ENCODE results near the gene KANK2.
"Not testable (repeated sequence)": the region's sequence is repeated elsewhere in the genome, so short reads cannot be mapped to it uniquely, and the experiment has no call there.

KANK2 gene

DNA sequence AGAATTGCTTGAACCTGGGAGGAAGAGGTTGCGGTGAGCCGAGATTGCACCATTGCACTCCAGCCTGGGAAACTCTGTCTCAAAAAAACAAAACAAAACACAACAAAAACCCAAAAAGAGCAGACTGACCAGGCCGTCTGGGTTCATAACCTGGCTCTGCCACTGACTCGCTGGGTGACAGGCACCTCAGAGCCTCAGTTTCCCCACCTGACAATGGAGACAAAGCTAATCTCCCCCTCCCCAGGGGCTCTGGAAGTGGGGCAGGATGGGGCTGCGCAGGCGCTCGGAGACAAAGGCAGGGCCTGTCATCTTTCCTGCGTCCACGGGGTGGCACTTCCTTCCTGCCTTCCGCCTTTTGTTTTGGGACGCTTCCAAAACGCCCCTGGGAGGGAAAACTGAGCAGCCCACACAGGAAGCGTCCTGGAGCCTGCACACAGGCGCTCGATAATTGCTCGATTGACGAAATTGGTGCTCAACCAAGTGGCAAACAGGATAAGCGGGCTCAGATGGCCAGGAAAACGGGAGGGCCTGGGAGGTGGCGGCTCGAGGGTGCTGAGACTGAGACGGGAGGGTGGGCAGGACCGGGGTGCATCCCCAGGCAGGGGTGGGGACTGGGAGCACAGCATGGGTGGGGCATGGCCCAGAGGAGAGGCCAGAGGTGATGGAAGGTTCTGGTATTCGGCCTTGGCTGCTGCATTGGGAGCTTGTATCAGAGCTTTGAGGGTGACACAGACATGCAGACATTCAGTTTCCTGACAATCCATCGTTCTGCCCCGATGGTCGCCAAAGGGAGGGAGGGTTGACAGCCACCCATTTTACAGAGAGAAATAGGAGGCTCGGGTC lies 59.6 kb downstream of the KANK2 start:
- DNase-seq, result peak; percentile 44

DNA sequence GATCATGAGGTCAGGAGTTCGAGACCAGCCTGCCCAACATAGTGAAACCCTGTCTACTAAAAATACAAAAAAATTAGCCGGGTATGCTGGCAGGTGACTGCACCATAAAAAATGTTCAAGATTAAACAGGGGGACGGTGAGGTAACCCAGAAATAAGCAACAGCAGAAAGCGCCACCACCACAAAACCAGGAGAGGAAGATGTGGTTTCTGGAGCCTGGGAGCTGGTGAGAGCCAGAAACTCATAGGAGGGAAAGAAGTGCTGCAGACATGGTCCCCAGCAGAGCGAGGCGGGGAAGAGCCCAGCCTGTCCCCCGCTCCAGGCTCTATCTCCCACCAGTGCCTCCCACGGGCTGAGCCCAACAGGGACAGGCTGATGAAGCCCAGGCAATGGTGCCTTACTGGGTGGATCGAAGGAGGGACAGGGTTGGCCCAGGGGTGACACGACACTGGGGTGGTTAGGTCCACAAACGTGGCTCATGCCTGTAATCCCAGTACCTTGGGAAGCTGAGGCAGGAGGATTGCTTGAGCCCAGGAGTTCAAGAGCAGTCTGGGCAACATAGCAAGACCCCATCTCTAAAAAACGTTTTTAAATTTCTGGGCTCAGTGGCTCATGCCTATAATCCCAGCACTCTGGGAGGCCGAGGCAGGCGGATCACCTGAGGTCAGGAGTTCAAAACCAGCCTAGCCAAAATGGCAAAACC lies 60.8 kb downstream of the KANK2 start:
- no peak for DNase-seq

DNA sequence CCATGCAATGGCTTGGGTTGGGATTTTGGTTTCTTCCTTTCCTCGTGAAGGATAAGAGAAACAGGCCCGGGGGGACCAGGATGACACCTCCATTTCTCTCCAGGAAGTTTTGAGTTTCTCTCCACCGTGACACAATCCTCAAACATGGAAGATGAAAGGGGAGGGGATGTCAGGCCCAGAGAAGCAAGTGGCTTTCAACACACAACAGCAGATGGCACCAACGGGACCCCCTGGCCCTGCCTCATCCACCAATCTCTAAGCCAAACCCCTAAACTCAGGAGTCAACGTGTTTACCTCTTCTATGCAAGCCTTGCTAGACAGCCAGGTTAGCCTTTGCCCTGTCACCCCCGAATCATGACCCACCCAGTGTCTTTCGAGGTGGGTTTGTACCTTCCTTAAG lies 65.9 kb downstream of the KANK2 start:
- no peak for DNase-seq

DNA sequence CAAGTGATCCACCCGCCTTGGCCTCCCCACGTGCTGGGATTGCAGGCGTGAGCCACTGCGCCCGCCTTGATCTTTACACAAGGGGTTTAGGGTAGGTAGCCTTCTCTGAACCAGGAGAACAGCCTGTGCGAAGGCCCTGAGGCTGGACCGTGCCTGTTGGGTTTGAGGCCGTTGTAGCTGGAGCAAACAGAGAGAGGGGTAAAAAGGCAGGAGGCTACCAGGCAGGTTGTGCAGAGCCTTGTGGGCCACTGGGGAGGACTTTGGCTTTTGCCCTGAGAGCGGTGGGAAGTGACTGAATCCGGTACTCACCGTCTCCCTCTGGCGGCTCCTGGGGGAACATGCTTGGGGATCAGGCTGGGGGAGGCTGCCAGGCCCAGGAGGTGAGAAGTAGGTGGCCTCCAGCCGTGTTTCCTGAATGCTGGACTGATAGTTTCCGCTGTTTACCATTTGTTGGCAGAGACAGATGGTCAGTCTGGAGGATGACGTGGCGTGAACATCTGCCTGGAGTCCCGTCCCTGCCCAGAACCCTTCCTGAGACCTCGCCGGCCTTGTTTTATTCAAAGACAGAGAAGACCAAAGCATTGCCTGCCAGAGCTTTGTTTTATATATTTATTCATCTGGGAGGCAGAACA lies 66.4 kb downstream of the KANK2 start:
- DNase-seq, result peak; percentile 65

DNA sequence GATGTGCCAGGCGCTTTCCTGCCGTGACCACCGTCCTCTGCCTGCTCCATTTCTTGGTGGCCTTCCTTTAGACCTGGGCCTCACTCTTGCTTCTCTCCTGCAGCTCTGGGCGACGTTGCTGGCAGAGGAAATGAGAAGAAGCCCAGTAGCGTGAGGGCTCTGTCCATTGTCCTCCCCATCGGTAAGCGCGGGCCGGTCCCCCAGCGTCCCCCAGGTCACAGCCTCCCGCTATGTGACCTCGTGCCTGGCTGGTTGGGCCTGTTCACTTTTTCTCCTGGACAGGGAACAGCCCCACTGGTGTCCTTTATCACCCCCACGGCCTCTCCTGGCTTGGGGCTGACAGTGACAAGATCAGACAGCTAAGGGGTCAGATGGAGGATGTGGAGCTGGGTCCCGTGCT lies 69.4 kb downstream of the KANK2 start:
- DNase-seq, result no peak

DNA sequence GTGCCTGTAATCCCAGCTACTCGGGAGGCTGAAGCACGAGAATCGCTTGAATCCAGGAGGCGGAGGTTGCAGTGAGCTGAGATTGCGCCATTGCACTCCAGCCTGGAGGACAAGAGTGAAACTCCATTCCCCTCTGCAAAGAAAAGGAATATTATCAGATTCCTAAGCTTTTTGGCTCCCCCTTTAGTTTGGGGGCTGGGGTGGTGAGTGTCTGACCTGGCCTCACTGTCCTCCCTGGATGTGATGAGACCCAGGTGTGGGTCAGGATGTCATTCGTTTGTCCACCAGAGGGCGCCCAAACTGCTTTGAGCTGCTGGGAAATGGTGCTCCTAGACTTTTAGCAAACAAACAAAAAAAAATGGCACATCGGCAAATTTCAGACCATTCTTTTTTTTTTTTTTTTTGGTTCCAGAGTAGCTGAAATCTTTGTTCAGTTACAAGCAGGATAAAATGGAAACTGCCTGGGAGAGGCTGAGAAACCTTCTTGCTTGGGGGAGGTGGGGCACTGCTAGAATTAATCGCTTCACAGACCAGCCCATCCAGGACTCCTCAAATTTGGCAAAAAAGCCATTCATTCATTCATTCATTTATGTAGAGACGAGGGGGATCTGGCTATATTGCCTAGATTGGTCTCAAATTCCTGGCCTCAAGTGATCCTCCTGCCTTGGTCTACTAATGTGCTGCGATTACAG lies 71.2 kb downstream of the KANK2 start:
- peak; percentile 74 for DNase-seq

DNA sequence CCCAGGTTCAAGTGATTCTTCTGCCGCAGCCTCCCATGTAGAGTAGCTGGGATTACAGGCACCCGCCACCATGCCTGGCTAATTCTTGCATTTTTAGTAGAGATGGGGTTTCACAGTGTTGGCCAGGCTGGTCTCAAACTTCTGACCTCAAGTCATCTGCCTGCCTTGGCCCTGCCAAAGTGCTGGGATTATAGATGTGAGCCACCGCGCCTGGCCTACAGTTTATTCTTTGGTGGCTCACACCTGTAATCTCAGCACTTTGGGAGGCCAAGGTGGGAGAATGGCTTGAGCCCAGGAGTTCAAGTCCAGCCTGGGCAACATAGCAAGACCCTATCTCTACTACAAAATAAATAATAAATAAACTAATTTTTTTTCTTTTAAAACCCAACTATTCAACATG lies 73.2 kb downstream of the KANK2 start:
- DNase-seq, result not testable (repeated sequence)

DNA sequence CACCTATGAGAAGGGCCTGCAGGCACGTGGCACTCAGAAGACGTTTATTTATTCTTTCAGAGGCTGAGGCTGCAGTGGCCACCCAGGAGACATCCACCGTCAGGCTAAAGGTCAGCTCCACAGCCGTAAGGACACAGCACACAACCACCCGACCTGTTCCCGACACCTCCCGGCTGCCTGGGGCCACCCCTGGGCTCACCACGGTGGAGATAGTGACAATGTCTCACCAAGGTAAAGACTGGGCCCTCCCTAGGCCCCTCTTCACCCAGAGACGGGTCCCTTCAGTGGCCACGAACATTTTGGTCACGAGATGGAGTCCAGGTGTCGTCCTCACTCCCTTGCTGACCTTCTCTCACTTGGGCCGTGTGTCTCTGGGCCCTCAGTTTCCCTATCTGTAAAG lies 74.2 kb downstream of the KANK2 start:
- DNase-seq, result no peak

DNA sequence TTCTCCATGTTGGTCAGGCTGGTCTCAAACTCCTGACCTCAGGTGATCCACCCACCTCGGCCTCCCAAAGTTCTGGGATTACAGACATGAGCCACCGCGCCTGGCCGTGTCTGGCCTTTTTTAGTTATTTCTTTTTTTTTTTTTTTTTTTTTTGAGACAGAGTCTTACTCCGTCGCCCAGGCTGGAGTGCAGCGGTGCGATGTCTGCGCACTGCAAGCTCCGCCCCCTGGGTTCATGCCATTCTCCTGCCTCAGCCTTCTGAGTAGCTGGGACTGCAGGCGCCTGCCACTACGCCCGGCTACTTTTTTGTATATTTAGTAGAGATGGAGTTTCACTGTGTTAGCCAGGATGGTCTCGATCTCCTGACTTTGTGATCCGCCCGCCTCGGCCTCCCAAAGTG lies 75.4 kb downstream of the KANK2 start:
- DNase-seq, result not testable (repeated sequence)

DNA sequence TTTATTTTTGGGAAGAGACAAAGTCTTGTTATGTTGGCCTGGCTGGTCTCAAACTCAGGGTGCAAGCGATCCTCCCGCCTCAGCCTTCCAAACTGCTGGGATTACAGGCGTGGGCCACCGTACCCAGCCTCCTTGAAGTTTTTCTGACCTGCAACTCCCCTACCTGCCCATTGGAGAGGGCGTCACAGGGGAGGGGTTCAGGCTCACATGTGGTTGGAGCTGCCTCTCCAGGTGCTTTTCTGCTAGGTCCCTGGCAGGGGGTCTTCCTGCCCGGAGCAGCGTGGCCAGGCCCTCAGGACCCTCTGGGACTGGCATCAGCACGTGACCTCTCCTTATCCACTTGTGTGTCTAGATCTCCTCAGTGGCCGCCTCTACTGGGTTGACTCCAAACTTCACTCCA lies 80.8 kb downstream of the KANK2 start:
- no peak for DNase-seq

DNA sequence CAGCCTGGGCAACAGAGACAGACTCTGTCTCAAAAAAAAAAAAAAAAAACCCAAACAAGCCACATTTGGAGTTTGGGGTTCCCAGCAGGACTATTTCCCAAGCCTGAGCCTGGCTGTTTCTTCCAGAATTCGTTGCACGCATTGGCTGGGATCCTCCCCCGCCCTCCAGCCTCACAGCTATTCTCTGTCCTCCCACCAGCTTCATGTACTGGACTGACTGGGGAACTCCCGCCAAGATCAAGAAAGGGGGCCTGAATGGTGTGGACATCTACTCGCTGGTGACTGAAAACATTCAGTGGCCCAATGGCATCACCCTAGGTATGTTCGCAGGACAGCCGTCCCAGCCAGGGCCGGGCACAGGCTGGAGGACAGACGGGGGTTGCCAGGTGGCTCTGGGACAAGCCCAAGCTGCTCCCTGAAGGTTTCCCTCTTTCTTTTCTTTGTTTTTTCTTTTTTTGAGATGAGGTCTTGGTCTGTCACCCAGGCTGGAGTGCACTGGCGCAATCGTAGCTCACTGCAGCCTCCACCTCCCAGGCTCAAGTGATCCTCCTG lies 81.4 kb downstream of the KANK2 start:
- no peak for DNase-seq

DNA sequence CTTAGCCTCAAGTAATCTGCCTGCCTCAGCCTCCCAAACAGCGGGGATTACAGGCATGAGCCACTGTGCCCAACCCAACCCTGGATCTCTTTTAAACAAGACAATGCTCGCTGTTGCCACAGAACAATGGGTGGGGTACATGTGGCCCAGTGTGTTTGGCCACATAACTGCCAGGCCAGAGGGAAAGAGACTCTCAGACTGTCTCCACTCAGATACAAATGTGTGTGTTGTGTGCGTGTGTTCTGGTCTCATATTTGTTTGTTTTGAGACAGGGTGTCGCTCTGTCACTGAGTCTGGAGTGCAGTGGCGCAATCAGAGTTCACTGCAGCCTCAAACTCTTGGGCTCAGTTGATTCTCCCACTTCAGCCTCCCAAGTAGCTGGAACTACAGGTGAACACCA lies 82.3 kb downstream of the KANK2 start:
- no peak for DNase-seq
